ENCODE data around the gene DLGAP1. TPM values are rescaled to one million over a fixed set of nuclear protein-coding genes. Genes with fewer than 3 reads are reported as not detected.

Gene DLGAP1
- total and polyA plus RNA-seq, 2 of the 13 experiments (the other 11 are each of a cell fraction or from before 2014, with no cell fraction given) = 0.01 TPM; not detected in 1

GRCh38 chr18:3594760-3595368 lies 860.2 kb downstream of the DLGAP1 start (continued):
- TF ChIP-seq NFAT5 (CRISPR knock-in tag; IDR thresholded peaks at IDR 0.05) (no peak), NR1H2 (CRISPR knock-in tag; IDR thresholded peaks at IDR 0.05; ENCODE audit: borderline replicate concordance, low read depth) (no peak), ZC3H4 (CRISPR knock-in tag; IDR thresholded peaks at IDR 0.05; ENCODE audit: borderline replicate concordance) (no peak; the same call in none of the 2 replicates), RBAK (CRISPR knock-in tag; IDR thresholded peaks at IDR 0.05) (no peak), JUN (CRISPR knock-in tag; IDR thresholded peaks at IDR 0.05) (no peak), HOXA3 (CRISPR knock-in tag; IDR thresholded peaks at IDR 0.05) (no peak), ZNF430 (CRISPR knock-in tag; IDR thresholded peaks at IDR 0.05) (0 out of 2 replicates have a peak, but pooled peaks have one; percentile 6), YEATS2 (CRISPR knock-in tag; IDR thresholded peaks at IDR 0.05; ENCODE audit: borderline replicate concordance) (no peak), FOXP1 (IDR thresholded peaks at IDR 0.05) (no peak), FOXP1 (CRISPR knock-in tag; IDR thresholded peaks at IDR 0.05) (no peak), DMTF1 (CRISPR knock-in tag; IDR thresholded peaks at IDR 0.05) (no peak), ZNF629 (CRISPR knock-in tag; conservative IDR thresholded peaks at IDR 0.05) (no peak), MEIS1 (CRISPR knock-in tag; IDR thresholded peaks at IDR 0.05; ENCODE audit: borderline replicate concordance) (0 out of 2 replicates have a peak, but pooled peaks have one; percentile 46), TGIF2 (CRISPR knock-in tag; IDR thresholded peaks at IDR 0.05) (peak; percentile 18; the same call in 1 of the 2 replicates), POLR2G (IDR thresholded peaks at IDR 0.05; ENCODE audit: low read depth, low read length) (peak; percentile 68), ZNF562 (CRISPR knock-in tag; IDR thresholded peaks at IDR 0.05; ENCODE audit: borderline replicate concordance) (no peak), ZFY (CRISPR knock-in tag; IDR thresholded peaks at IDR 0.05) (peak; percentile 25; the same call in 1 of the 2 replicates), FLYWCH1 (CRISPR knock-in tag; IDR thresholded peaks at IDR 0.05) (no peak)
- TF ChIP-seq, protein P1, sequence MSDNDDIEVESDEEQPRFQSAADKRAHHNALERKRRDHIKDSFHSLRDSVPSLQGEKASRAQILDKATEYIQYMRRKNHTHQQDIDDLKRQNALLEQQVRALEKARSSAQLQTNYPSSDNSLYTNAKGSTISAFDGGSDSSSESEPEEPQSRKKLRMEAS (IDR thresholded peaks at IDR 0.05) = peak; percentile 44; the same call in 1 of the 2 replicates
- TF ChIP-seq, protein P2, sequence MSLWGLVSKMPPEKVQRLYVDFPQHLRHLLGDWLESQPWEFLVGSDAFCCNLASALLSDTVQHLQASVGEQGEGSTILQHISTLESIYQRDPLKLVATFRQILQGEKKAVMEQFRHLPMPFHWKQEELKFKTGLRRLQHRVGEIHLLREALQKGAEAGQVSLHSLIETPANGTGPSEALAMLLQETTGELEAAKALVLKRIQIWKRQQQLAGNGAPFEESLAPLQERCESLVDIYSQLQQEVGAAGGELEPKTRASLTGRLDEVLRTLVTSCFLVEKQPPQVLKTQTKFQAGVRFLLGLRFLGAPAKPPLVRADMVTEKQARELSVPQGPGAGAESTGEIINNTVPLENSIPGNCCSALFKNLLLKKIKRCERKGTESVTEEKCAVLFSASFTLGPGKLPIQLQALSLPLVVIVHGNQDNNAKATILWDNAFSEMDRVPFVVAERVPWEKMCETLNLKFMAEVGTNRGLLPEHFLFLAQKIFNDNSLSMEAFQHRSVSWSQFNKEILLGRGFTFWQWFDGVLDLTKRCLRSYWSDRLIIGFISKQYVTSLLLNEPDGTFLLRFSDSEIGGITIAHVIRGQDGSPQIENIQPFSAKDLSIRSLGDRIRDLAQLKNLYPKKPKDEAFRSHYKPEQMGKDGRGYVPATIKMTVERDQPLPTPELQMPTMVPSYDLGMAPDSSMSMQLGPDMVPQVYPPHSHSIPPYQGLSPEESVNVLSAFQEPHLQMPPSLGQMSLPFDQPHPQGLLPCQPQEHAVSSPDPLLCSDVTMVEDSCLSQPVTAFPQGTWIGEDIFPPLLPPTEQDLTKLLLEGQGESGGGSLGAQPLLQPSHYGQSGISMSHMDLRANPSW (CRISPR knock-in tag; IDR thresholded peaks at IDR 0.05; ENCODE audit: borderline replicate concordance) = no peak

All from HepG2 (cell line).